Spleen (tissue), 11 donors: ENCODE measurements around the gene PRRT4. TPM values are rescaled to one million over a fixed set of nuclear protein-coding genes. Genes with fewer than 3 reads are reported as not detected.

Experiments used
- DNase-seq: peaks from one replicate; pipeline ENCODE4 v3.0.0-alpha.2; 2020
- H3K27ac ChIP-seq, 8 donors: fragments of 200-600 bp; sonication (generic) in 7 of 8; 1 replicate in 4 of 8; 2 replicates in 4 of 8; pipeline versions ENCODE4 v1.5.0 to v1.8.0; 2016 to 2021; ENCODE audit warnings: inconsistent platforms in 4 of 8, mild to moderate bottlenecking in 4 of 8, moderate library complexity in 1 of 8
- H3K27me3 ChIP-seq, 7 donors: fragments of 200-600 bp; sonication (generic) in 6 of 7; replicated peaks in 1 of 7; 1 replicate in 4 of 7; 2 replicates in 3 of 7; pipeline versions ENCODE4 v1.5.0 to v1.8.0; 2016 to 2021; ENCODE audit warnings: inconsistent platforms in 3 of 7, mild to moderate bottlenecking in 1 of 7
- H3K36me3 ChIP-seq, 6 donors: fragments of 200-600 bp; sonication (generic) in 5 of 6; 1 replicate in 4 of 6; 2 replicates in 2 of 6; pipeline versions ENCODE4 v1.5.0 to v1.8.0; 2016 to 2021; ENCODE audit warnings: inconsistent platforms in 2 of 6
- H3K4me1 ChIP-seq, 6 donors: fragments of 200-600 bp; sonication (generic) in 5 of 6; 1 replicate in 3 of 6; 2 replicates in 3 of 6; pipeline versions ENCODE4 v1.5.0 to v1.8.0; 2016 to 2021; ENCODE audit warnings: inconsistent platforms in 3 of 6
- H3K4me3 ChIP-seq, 8 donors: fragments of 200-600 bp; sonication (generic) in 7 of 8; 1 replicate in 4 of 8; 2 replicates in 4 of 8; pipeline versions ENCODE4 v1.5.0 to v1.8.0; 2016 to 2021; ENCODE audit warnings: inconsistent platforms in 4 of 8, mild to moderate bottlenecking in 4 of 8, moderate library complexity in 2 of 8
- H3K9me3 ChIP-seq, 8 donors: fragments of 200-600 bp; sonication (generic) in 7 of 8; 1 replicate in 4 of 8; 2 replicates in 4 of 8; pipeline versions ENCODE4 v1.5.0 to v1.8.0; 2016 to 2021; ENCODE audit warnings: inconsistent platforms in 4 of 8
- CTCF ChIP-seq, 11 experiments: fragments of 200-600 bp in 7 of 11; fragments of 450-650 bp in 4 of 11; sonication (generic) in 4 of 11; IDR thresholded peaks in 8 of 11; conservative IDR thresholded peaks in 3 of 11; 1 replicate in 7 of 11; 2 replicates in 4 of 11; pipeline versions ENCODE4 v1.4.0 to v1.8.0; 2016 to 2021; ENCODE audit warnings: antibody characterized with exemption in 11 of 11, inconsistent platforms in 4 of 11, mild to moderate bottlenecking in 1 of 11
- POLR2A ChIP-seq, 3 donors: fragments of 450-650 bp; IDR thresholded peaks; one replicate each; pipeline ENCODE4 v1.5.1; 2017; ENCODE audit warnings: antibody characterized with exemption in 3 of 3, mild to moderate bottlenecking in 1 of 3
- POLR2AphosphoS5 ChIP-seq, 3 donors: sonication (generic); formaldehyde crosslinking; IDR thresholded peaks; one replicate each; pipeline ENCODE4 v1.5.1; 2017; ENCODE audit warnings: antibody characterized with exemption in 3 of 3
- WGBS, 5 donors: extraction: QIAGEN DNeasy Blood & Tissue Kit in 3 of 5; methylation state at CpG; one replicate each; pipeline versions ENCODE4 v1.1.5 to v1.1.7; 2013 to 2018; 5-methylcytosine and 5-hydroxymethylcytosine counted together
- intact Hi-C: fragments of 100-400 bp; cut with DNase I; formaldehyde crosslinking; loops from one replicate; pipeline ENCODE4 v1.15.0; 2023; ENCODE audit warnings: low total_unique reads
- polyA plus RNA-seq, 3 donors: library from polyadenylated mRNA; stranded (reverse); fragments of 200-250 nt; gene quantifications; one replicate each; pipeline ENCODE4 v1.2.1, GENCODE V29; 2013
- total RNA-seq, 7 donors: library from RNA; depleted of rRNA in 3 of 7; stranded (reverse); fragments of >200 nt in 3 of 7; fragmentation: NEBNext Ultra II Directional in 4 of 7; extraction: Animal tissue kit (Norgen Biotek cat#: 25700) in 4 of 7; gene quantifications; one replicate each; pipeline versions ENCODE4 v1.1.0 to v1.2.1, GENCODE V29; 2016 to 2021
- donor health status: healthy with polysubstance abuse.
- donor health status: DM: no; HTN: no; CAD: no; lungs with moderate emphysema.
- donor health status: DM: no; HTN: no; CAD: no.
- donor health status: Bipolar disorder and iron deficiency.
- donor health status: healthy.
- donor health status: DM: no; HTN: no; CAD: no.
- donor health status: DM: yes; HTN: yes; CAD: no.

The PRRT4 gene
- total and polyA plus RNA-seq, 10 donors, result 0.14 to 5.4 (median 0.45) TPM; not detected in 1

GRCh38 chr7:128318691-128319090, 42.8 kb downstream of the PRRT4 start:
- intact Hi-C loops, result no loop called here
- TF ChIP-seq CTCF (IDR thresholded peaks at IDR 0.05 in 8 of 11, conservative IDR thresholded peaks at IDR 0.05 in 3 of 11) (no peak), POLR2AphosphoS5 (IDR thresholded peaks at IDR 0.05) (no peak), POLR2A (IDR thresholded peaks at IDR 0.05) (no peak)
- Histone ChIP-seq H3K36me3 (peaks cover 13 to 98% (median 84%) of the 10 kb centered on the region in 6 donors), H3K27ac (peak overlapping the region in 3 of 8 donors; percentile 67 to 78 (median 69)), H3K27me3 (no peaks in the 10 kb centered on the region), H3K9me3 (no peaks in the 10 kb centered on the region), H3K4me1 (peaks cover 4 to 55% (median 31%) of the 10 kb centered on the region in 6 donors), H3K4me3 (no peak overlapping the region)
- WGBS, 5 donors, result 37 to 53% (median 43%) methylated on average over 5 of the region's 5 CpGs
- no peak for DNase-seq

GRCh38 chr7:128311013-128311412, 50.5 kb downstream of the PRRT4 start:
- Histone ChIP-seq H3K36me3 (peaks cover 5 to 100% (median 88%) of the 10 kb centered on the region in 6 donors), H3K4me1 (no peaks in the 10 kb centered on the region), H3K9me3 (no peaks in the 10 kb centered on the region), H3K27me3 (no peaks in the 10 kb centered on the region), H3K27ac (no peak overlapping the region), H3K4me3 (no peak overlapping the region)
- intact Hi-C loops, result no loop called here
- 93 to 100% (median 93%) methylated on average over 3 of the region's 3 CpGs for WGBS, 5 donors
- TF ChIP-seq CTCF (IDR thresholded peaks at IDR 0.05 in 8 of 11, conservative IDR thresholded peaks at IDR 0.05 in 3 of 11) (no peak), POLR2AphosphoS5 (IDR thresholded peaks at IDR 0.05) (no peak), POLR2A (IDR thresholded peaks at IDR 0.05) (no peak)
- no peak for DNase-seq

- Histone ChIP-seq H3K9me3 (no peaks in the 10 kb centered on the region), H3K27me3 (no peaks in the 10 kb centered on the region), H3K4me3 (no peak overlapping the region), H3K36me3 (peaks cover 5 to 100% (median 87%) of the 10 kb centered on the region in 6 donors), H3K4me1 (no peaks in the 10 kb centered on the region), H3K27ac (no peak overlapping the region)
- DNase-seq, result no peak
- TF ChIP-seq POLR2AphosphoS5 (IDR thresholded peaks at IDR 0.05), result no peak
- no peak for TF ChIP-seq POLR2A (IDR thresholded peaks at IDR 0.05)
- TF ChIP-seq CTCF (IDR thresholded peaks at IDR 0.05 in 8 of 11, conservative IDR thresholded peaks at IDR 0.05 in 3 of 11), result no peak
- intact Hi-C loops, result no loop called here
- WGBS, 5 donors, result 80 to 90% (median 88%) methylated on average over 5 of the region's 5 CpGs
Measured at GRCh38 chr7:128310499-128310898, 51.0 kb downstream of the PRRT4 start.

- DNase-seq, result no peak
- intact Hi-C loops, result no loop called here
- WGBS, 5 donors, result 85 to 95% (median 88%) methylated on average over 5 of the region's 5 CpGs
- no peaks in the 10 kb centered on the region for H3K4me1 ChIP-seq
- no peak for TF ChIP-seq POLR2A (IDR thresholded peaks at IDR 0.05)
- TF ChIP-seq CTCF (IDR thresholded peaks at IDR 0.05 in 8 of 11, conservative IDR thresholded peaks at IDR 0.05 in 3 of 11), result no peak
- no peak for TF ChIP-seq POLR2AphosphoS5 (IDR thresholded peaks at IDR 0.05)
- H3K27me3 ChIP-seq, result no peaks in the 10 kb centered on the region
- H3K27ac ChIP-seq, result no peak overlapping the region
- no peak overlapping the region for H3K4me3 ChIP-seq
- no peaks in the 10 kb centered on the region for H3K9me3 ChIP-seq
- peaks cover 5 to 100% (median 85%) of the 10 kb centered on the region in 6 donors for H3K36me3 ChIP-seq
Measured at GRCh38 chr7:128309976-128310375, 51.5 kb downstream of the PRRT4 start.
